SK-N-MC (cell line): ENCODE measurements around the gene RNASE2.
A peak's percentile ranks its signal among the peaks of the same experiment; 100 is the strongest.

Experiments
- EZH2 ChIP-seq: fragments of 200-600 bp; sonication (generic); IDR thresholded peaks from one replicate; pipeline ENCODE4 v1.6.1; 2017; ENCODE audit warnings: antibody characterized with exemption
- POLR2AphosphoS5 ChIP-seq: IDR thresholded peaks from 2 replicates; pipeline ENCODE4 v1.6.1; 2012; ENCODE audit warnings: mild to moderate bottlenecking, low read depth, low read length, borderline replicate concordance

DNA sequence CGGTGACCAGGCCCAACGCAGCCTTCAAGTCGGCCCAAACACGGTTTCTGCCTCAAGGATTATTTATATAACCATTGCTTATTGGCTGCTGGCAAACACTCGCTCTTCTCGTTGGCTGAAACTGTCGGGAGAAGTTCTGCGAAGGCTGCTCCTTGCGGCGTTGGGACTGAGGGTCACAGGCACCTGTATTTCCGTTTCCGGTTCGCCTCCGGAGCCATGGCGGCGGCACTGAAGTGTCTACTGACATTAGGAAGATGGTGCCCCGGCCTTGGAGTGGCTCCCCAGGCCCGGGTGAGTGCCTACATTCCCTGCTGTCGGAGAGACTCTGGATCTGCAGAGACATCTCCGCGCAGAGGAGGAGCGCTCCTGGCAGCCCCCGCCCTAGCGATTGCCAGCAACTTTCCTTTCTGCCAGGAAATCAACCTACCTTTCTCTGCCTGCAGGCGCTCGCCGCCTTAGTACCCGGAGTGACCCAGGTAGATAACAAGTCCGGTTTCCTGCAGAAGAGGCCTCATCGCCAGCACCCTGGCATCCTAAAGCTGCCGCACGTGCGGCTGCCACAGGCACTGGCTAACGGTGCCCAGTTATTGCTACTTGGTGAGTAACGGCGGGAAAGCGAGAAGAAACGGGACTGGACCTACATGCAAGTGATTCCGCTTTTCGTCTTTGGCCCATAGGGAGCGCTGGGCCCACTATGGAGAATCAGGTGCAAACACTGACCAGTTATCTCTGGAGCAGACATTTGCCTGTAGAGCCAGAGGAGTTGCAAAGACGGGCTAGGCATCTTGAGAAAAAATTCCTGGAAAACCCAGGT, 34.7 kb downstream of the RNASE2 start, which contains the start of gene METTL17:
- TF ChIP-seq POLR2AphosphoS5 (peak; percentile 76; the same call in 1 of the 2 replicates), EZH2 (no peak)
